HEK293 (cell line): ENCODE measurements around the gene AGO3.

ENCODE experiments used
- ZNF629 ChIP-seq: fragments of 450-650 bp; formaldehyde crosslinking; IDR thresholded peaks from 2 replicates; pipeline ENCODE4 v1.5.1; 2017; ENCODE audit warnings: missing biosample characterization, missing genetic modification characterization
- ZXDB ChIP-seq: fragments of 450-650 bp; formaldehyde crosslinking; IDR thresholded peaks from 2 replicates; pipeline ENCODE4 v1.5.1; 2016; ENCODE audit warnings: missing biosample characterization, missing genetic modification characterization

- TF ChIP-seq ZNF629 (tag by site-specific recombination) = no peak
- no peak for TF ChIP-seq ZXDB (tag by site-specific recombination)
Observed at GRCh38 chr1:36116901-36117300, 186.0 kb downstream of the AGO3 start.
